HepG2 (cell line): ENCODE data around the gene TMEM150C. TPM values are rescaled to one million over a fixed set of nuclear protein-coding genes. Genes with fewer than 3 reads are reported as not detected.

Experiments
- ATF2 ChIP-seq: sonication (generic); formaldehyde crosslinking; IDR thresholded peaks from 2 replicates; pipeline ENCODE4 v1.4.0; 2020; ENCODE audit warnings: missing genetic modification reagents
- CENPX ChIP-seq: sonication (generic); formaldehyde crosslinking; IDR thresholded peaks from 2 replicates; pipeline ENCODE4 v1.9.0; 2021; ENCODE audit warnings: mild to moderate bottlenecking, missing genetic modification reagents, moderate library complexity
- MLXIP ChIP-seq: sonication (generic); formaldehyde crosslinking; IDR thresholded peaks from 2 replicates; pipeline ENCODE4 v1.9.0; 2021; ENCODE audit warnings: missing genetic modification reagents, borderline replicate concordance
- MTA3 ChIP-seq: sonication (generic); formaldehyde crosslinking; IDR thresholded peaks from 2 replicates; pipeline ENCODE4 v1.4.0; 2020; ENCODE audit warnings: missing genetic modification reagents
- ZNF225 ChIP-seq: sonication (generic); formaldehyde crosslinking; IDR thresholded peaks from 2 replicates; pipeline ENCODE4 v1.4.0; 2020; ENCODE audit warnings: mild to moderate bottlenecking, missing genetic modification reagents
- polyA plus RNA-seq, 8 experiments: library from polyadenylated mRNA; depleted of rRNA in 3 of 8; stranded (reverse) in 7 of 8; unstranded in 1 of 8; fragments of >200 nt; fragmentation: Illumina TruSeq in 4 of 8; extraction: Trizol in 4 of 8; gene quantifications; 2 replicates each; pipeline versions ENCODE4 v1.2.1 to v1.2.3, GENCODE V29; 2011 to 2016; ENCODE audit warnings: low read depth in 4 of 8, missing spikeins in 1 of 8, mixed read lengths in 1 of 8; ENCODE audit not compliant: insufficient read depth in 1 of 8
- total RNA-seq, 5 experiments: library from RNA; depleted of rRNA; stranded (reverse); fragments of >200 nt; fragmentation: Illumina TruSeq; extraction: Trizol; gene quantifications; 2 replicates each; pipeline ENCODE4 v1.2.3, GENCODE V29; 2016; ENCODE audit warnings: low read depth in 1 of 5
- TF ChIP-seq, protein P1 (sequence below): sonication (generic); formaldehyde crosslinking; IDR thresholded peaks from 2 replicates; pipeline ENCODE4 v1.4.0; 2020; ENCODE audit warnings: missing genetic modification reagents
- TF ChIP-seq, protein P2 (sequence below): IDR thresholded peaks from 2 replicates; pipeline ENCODE4 v1.6.1; 2016; ENCODE audit warnings: low read depth, control low read depth
- TF ChIP-seq, protein P3 (sequence below): sonication (generic); formaldehyde crosslinking; IDR thresholded peaks from 2 replicates; pipeline ENCODE4 v1.4.0; 2020; ENCODE audit warnings: mild to moderate bottlenecking, missing genetic modification reagents, borderline replicate concordance

Gene TMEM150C
- total and polyA plus RNA-seq, 2 of the 13 experiments (the other 11 are each of a cell fraction or from before 2014, with no cell fraction given) = 0.33 to 0.42 TPM

DNA sequence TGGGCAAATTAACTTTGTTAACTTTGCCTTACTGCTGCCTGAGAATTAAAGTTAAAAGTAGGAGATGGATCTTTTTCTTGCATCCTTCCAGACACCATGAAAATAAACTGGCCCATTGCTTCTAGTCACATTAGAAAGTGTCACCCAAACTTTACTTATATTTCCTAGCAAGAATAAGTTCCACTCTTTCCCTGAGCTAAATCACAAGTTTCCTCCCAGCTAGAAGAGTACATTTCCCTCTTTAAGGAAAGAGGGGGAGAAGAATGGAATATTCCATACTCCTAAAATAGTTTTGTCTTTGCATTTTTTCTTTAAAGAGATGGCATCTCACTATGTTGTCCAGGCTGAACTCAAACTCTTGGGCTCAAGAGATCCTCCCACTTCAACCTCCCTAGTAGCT lies 53.8 kb downstream of the TMEM150C start (continued):
- no peak for TF ChIP-seq MLXIP (CRISPR knock-in tag)
- no peak for TF ChIP-seq CENPX
- no peak for TF ChIP-seq ATF2 (CRISPR knock-in tag)
- TF ChIP-seq, protein P1, sequence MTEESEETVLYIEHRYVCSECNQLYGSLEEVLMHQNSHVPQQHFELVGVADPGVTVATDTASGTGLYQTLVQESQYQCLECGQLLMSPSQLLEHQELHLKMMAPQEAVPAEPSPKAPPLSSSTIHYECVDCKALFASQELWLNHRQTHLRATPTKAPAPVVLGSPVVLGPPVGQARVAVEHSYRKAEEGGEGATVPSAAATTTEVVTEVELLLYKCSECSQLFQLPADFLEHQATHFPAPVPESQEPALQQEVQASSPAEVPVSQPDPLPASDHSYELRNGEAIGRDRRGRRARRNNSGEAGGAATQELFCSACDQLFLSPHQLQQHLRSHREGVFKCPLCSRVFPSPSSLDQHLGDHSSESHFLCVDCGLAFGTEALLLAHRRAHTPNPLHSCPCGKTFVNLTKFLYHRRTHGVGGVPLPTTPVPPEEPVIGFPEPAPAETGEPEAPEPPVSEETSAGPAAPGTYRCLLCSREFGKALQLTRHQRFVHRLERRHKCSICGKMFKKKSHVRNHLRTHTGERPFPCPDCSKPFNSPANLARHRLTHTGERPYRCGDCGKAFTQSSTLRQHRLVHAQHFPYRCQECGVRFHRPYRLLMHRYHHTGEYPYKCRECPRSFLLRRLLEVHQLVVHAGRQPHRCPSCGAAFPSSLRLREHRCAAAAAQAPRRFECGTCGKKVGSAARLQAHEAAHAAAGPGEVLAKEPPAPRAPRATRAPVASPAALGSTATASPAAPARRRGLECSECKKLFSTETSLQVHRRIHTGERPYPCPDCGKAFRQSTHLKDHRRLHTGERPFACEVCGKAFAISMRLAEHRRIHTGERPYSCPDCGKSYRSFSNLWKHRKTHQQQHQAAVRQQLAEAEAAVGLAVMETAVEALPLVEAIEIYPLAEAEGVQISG (CRISPR knock-in tag) = no peak
- TF ChIP-seq MTA3 (CRISPR knock-in tag) = no peak
- TF ChIP-seq, protein P2, sequence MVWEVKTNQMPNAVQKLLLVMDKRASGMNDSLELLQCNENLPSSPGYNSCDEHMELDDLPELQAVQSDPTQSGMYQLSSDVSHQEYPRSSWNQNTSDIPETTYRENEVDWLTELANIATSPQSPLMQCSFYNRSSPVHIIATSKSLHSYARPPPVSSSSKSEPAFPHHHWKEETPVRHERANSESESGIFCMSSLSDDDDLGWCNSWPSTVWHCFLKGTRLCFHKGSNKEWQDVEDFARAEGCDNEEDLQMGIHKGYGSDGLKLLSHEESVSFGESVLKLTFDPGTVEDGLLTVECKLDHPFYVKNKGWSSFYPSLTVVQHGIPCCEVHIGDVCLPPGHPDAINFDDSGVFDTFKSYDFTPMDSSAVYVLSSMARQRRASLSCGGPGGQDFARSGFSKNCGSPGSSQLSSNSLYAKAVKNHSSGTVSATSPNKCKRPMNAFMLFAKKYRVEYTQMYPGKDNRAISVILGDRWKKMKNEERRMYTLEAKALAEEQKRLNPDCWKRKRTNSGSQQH (CRISPR knock-in tag) = no peak
- TF ChIP-seq, protein P3, sequence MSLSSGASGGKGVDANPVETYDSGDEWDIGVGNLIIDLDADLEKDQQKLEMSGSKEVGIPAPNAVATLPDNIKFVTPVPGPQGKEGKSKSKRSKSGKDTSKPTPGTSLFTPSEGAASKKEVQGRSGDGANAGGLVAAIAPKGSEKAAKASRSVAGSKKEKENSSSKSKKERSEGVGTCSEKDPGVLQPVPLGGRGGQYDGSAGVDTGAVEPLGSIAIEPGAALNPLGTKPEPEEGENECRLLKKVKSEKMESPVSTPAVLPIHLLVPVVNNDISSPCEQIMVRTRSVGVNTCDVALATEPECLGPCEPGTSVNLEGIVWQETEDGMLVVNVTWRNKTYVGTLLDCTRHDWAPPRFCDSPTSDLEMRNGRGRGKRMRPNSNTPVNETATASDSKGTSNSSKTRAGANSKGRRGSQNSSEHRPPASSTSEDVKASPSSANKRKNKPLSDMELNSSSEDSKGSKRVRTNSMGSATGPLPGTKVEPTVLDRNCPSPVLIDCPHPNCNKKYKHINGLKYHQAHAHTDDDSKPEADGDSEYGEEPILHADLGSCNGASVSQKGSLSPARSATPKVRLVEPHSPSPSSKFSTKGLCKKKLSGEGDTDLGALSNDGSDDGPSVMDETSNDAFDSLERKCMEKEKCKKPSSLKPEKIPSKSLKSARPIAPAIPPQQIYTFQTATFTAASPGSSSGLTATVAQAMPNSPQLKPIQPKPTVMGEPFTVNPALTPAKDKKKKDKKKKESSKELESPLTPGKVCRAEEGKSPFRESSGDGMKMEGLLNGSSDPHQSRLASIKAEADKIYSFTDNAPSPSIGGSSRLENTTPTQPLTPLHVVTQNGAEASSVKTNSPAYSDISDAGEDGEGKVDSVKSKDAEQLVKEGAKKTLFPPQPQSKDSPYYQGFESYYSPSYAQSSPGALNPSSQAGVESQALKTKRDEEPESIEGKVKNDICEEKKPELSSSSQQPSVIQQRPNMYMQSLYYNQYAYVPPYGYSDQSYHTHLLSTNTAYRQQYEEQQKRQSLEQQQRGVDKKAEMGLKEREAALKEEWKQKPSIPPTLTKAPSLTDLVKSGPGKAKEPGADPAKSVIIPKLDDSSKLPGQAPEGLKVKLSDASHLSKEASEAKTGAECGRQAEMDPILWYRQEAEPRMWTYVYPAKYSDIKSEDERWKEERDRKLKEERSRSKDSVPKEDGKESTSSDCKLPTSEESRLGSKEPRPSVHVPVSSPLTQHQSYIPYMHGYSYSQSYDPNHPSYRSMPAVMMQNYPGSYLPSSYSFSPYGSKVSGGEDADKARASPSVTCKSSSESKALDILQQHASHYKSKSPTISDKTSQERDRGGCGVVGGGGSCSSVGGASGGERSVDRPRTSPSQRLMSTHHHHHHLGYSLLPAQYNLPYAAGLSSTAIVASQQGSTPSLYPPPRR = no peak
- no peak for TF ChIP-seq ZNF225 (CRISPR knock-in tag)
- TF ChIP-seq, all 625 proteins: peak for 0
